ENCODE results near the gene ITGA2B.
"Not testable (repeated sequence)": the region's sequence is repeated elsewhere in the genome, so short reads cannot be mapped to it uniquely, and the experiment has no call there.

Gene ITGA2B

DNA sequence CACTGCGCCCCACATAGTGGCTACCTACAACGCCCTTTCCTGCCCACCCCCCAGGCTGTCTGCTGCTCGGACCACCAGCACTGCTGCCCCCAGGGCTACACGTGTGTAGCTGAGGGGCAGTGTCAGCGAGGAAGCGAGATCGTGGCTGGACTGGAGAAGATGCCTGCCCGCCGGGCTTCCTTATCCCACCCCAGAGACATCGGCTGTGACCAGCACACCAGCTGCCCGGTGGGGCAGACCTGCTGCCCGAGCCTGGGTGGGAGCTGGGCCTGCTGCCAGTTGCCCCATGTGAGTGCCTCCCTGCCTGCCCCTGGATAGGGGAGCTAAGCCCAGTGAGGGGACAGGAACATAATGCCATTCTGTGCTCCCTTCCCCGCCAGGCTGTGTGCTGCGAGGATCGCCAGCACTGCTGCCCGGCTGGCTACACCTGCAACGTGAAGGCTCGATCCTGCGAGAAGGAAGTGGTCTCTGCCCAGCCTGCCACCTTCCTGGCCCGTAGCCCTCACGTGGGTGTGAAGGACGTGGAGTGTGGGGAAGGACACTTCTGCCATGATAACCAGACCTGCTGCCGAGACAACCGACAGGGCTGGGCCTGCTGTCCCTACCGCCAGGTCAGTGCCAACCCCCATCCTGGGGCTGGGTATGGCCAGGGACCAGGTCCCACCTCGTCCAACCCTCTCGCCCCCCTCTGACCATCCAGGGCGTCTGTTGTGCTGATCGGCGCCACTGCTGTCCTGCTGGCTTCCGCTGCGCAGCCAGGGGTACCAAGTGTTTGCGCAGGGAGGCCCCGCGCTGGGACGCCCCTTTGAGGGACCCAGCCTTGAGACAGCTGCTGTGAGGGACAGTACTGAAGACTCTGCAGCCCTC lies 37.3 kb downstream of the ITGA2B start:
- no peak for DNase-seq (ENCODE audit: low spot score)

GRCh38 chr17:44351464-44351863 lies 38.0 kb downstream of the ITGA2B start:
- DNase-seq (ENCODE audit: low spot score), result no peak

- DNase-seq (ENCODE audit: low spot score), result peak; percentile 85
Measured at GRCh38 chr17:44350733-44351226, 38.7 kb downstream of the ITGA2B start.

GRCh38 chr17:44349553-44350070 lies 39.8 kb downstream of the ITGA2B start:
- no peak for DNase-seq (ENCODE audit: low spot score)

GRCh38 chr17:44348988-44349364 lies 40.5 kb downstream of the ITGA2B start:
- no peak for DNase-seq (ENCODE audit: low spot score)

- peak; percentile 84 for DNase-seq (ENCODE audit: low spot score)
Measured at GRCh38 chr17:44348234-44348987, 41.0 kb downstream of the ITGA2B start.

- not testable (repeated sequence) for DNase-seq (ENCODE audit: low spot score)
Measured at GRCh38 chr17:44347206-44348055, 42.0 kb downstream of the ITGA2B start.

DNA sequence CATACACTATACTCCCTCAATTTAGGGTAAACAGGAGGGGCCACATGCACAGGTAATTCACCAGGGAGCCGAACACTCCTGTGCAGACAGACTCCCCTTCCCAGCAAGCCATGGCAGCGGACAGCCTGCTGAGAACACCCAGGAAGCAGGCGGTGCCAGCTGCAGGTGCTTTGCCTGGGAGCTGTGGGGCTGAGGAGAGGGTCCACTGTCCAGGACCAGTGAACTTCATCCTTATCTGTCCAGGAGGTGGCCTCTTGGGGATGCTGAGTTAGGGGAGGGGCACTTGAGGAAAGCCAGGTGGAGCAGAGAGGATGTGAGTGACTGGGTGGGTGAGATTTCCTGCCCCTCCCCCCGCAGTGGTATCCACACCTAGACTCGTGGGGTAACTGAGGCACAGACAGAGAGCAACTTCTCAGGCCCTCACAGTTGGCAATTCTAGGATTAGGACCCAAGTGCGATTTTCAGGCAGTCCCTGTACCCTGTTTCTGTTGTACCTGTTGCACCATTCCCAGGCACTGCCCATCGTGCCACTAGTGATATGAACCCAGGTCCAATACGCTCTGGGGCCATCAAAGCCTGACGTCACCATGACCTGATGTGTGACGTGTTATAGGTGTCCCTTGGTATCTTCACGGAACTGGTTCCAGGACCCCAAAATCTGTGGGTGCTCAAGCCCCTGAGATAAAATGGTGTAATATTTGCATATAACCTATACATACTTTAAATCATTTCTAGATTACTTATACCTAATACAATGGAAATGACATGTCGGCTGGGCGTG lies 43.2 kb downstream of the ITGA2B start:
- DNase-seq (ENCODE audit: low spot score), result peak; percentile 14

GRCh38 chr17:44345454-44346026 lies 43.9 kb downstream of the ITGA2B start:
- DNase-seq (ENCODE audit: low spot score), result peak; percentile 69

DNA sequence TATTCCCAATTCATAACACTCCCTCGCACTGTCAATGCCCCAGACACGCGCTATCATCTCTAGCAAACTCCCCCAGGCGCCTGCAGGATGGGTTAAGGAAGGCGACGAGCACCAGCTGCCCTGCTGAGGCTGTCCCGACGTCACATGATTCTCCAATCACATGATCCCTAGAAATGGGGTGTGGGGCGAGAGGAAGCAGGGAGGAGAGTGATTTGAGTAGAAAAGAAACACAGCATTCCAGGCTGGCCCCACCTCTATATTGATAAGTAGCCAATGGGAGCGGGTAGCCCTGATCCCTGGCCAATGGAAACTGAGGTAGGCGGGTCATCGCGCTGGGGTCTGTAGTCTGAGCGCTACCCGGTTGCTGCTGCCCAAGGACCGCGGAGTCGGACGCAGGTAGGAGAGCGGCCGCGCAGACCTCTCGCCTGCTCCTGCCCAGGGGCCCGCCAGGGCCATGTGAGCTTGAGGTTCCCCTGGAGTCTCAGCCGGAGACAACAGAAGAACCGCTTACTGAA lies 44.5 kb downstream of the ITGA2B start, which contains the start of gene GRN:
Gene GRN, plus strand, starts transcription at position 364 of the 515 bp plus-strand sequence. CDS start 3,863 bp downstream, outside the sequence.
- peak; percentile 97 for DNase-seq (ENCODE audit: low spot score)

DNA sequence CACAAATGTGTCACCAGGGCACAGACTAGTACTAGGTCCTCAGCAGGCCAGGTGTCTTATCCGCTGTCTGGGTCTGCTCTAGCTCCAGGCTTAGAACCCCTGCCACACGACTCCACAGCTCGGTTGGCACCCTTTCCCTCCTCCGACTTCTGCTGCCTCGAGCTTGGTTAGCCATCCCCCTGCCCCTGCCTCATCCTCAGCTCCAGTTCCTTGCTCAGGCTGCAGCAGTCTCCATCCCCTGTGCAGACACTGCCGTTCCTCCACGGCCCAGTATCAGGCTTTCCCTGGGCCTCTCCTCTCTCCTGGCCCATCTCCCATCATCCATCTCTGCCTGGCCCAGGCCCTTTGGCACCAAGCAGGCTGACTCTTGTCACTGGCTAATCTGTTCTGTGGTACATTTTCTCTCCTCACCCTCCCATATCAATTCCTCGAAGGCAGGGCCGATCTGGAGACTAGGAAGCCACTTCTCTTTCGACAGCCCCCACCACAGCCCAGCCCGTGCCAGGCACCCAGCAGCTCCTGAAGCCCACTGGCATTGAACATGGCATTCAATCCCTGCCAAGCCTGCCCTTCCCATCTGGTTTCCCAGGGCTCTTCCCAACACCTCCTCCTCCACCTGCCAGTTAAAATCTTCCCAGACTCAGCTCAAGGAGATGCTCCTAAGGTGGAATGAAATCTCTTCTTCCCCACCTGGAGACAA lies 45.8 kb downstream of the ITGA2B start:
- no peak for DNase-seq (ENCODE audit: low spot score)

GRCh38 chr17:44340553-44340952 lies 48.9 kb downstream of the ITGA2B start:
- not testable (repeated sequence) for DNase-seq (ENCODE audit: low spot score)

GRCh38 chr17:44338702-44339101 lies 50.7 kb downstream of the ITGA2B start:
- no peak for DNase-seq (ENCODE audit: low spot score)

DNA sequence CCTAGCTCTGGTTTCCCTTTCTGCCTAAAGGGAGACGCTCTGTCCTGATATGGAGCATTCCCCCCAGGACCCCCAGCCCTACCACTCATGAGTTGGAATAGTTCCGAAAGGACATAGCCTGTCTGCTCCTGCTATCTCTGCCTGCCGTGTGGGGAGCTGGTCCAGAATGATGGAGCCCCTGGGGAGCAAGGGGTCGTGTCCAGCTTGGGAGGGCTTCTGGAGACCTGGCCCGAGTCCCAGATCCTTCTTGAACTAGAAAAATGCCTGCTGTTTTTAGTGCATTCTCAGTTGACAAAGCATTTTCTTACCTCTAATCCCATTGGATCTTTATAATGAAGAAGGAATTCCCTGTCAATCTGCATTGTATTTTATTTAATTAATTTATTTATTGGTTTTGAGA lies 53.5 kb downstream of the ITGA2B start:
- DNase-seq (ENCODE audit: low spot score), result no peak

- DNase-seq (ENCODE audit: low spot score), result no peak
Measured at GRCh38 chr17:44335564-44335963, 53.9 kb downstream of the ITGA2B start.

- DNase-seq (ENCODE audit: low spot score), result no peak
Measured at GRCh38 chr17:44334727-44335126, 54.7 kb downstream of the ITGA2B start.

GRCh38 chr17:44334315-44334714 lies 55.1 kb downstream of the ITGA2B start:
- DNase-seq (ENCODE audit: low spot score), result no peak

- DNase-seq (ENCODE audit: low spot score), result no peak
Measured at GRCh38 chr17:44333371-44333770, 56.1 kb downstream of the ITGA2B start.

- peak; percentile 73 for DNase-seq (ENCODE audit: low spot score)
Measured at GRCh38 chr17:44331249-44331760, 58.1 kb downstream of the ITGA2B start.
